ENCODE measurements around the gene SLC7A8.

The SLC7A8 gene

DNA sequence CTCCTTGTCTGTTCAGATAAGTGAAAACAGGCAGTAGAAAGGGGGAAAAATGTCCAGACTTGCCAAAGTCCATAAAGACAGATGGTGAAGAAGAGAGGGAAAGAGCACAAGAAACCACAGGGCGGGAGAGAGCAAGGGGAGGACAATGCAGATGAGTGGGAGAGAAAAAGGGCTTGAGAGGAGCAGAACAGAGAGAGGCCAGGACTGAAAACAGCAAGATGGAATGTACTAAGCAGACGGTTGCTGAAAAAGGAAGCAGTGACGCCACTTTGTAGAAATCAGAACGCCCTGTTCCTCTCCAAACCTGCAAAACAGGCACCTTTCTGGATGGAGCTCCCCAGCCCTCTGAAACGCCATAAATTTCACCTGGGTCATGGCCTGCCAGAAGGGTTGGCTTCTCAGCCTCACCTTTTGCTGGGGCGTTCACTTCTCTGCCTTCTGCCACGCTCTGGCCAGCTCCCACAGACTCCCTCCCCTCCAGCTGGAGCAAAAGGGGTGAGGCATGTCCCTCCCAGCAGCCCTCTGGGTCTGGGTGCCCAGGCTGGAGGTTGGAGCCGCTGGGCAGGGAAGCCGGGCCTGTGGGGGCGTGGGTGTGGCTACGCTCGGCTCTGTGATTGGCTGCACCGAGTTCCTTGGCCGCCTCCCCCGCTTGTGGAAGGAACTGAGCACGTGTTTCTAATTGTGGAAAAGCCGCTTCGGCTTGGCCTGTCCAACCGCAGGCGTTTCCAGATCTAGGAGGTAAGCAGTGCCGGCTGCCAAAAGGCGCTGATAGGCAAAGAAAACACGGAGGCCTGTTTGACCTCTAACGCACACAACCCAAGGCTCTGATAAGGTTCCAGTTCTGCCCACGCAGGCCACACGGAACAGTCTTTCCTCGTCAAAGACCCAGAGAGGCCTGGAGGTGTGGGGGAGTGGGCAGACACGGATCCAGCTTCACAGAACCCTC is 29.3 kb downstream of the SLC7A8 start:
- Histone ChIP-seq H3K27me3 (ENCODE audit: low read depth, low read length) (no peaks in the 10 kb centered on the region), H3K4me3 (ENCODE audit: low read depth in 1 of 2, low read length in 2 of 2) (peak overlapping the region; percentile 38 to 48), H3K36me3 (ENCODE audit: control insufficient read depth in 1 of 2, insufficient read depth in 2 of 2, low read length in 2 of 2) (no peaks in the 10 kb centered on the region), H3K27ac (ENCODE audit: low read length) (peak overlapping the region; percentile 93), H3K9me3 (ENCODE audit: control insufficient read depth in 1 of 2, low read length in 2 of 2) (no peaks in the 10 kb centered on the region), H3K4me1 (ENCODE audit: control insufficient read depth in 1 of 2, insufficient read depth in 2 of 2, low read length in 2 of 2) (peaks cover 13 to 29% of the 10 kb centered on the region in 2 donors)

DNA sequence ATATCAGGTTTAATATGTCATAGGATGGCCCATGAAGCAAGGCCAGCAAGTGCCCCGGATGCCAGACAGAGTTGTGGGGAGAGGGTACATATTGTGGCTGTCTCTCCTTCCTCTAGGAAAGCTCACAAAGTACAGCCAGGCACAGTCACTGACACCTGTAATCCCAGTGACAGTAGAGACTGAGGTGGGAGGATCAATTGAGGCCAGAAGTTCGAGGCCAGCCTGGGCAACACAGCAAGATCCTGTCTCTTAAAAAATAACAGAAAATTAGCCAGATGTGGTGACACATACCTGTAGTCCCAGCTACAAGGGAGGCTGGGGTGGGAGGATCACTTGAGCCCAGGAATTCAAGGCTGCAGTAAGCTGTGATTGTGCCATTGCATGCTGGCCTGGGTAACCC is 32.1 kb downstream of the SLC7A8 start:
- Histone ChIP-seq H3K4me1 (ENCODE audit: control insufficient read depth in 1 of 2, insufficient read depth in 2 of 2, low read length in 2 of 2) (peaks cover 13 to 29% of the 10 kb centered on the region in 2 donors), H3K27ac (ENCODE audit: low read length) (no peak overlapping the region), H3K27me3 (ENCODE audit: low read depth, low read length) (no peaks in the 10 kb centered on the region), H3K9me3 (ENCODE audit: control insufficient read depth in 1 of 2, low read length in 2 of 2) (no peaks in the 10 kb centered on the region), H3K4me3 (ENCODE audit: low read depth in 1 of 2, low read length in 2 of 2) (no peak overlapping the region), H3K36me3 (ENCODE audit: control insufficient read depth in 1 of 2, insufficient read depth in 2 of 2, low read length in 2 of 2) (no peaks in the 10 kb centered on the region)

DNA sequence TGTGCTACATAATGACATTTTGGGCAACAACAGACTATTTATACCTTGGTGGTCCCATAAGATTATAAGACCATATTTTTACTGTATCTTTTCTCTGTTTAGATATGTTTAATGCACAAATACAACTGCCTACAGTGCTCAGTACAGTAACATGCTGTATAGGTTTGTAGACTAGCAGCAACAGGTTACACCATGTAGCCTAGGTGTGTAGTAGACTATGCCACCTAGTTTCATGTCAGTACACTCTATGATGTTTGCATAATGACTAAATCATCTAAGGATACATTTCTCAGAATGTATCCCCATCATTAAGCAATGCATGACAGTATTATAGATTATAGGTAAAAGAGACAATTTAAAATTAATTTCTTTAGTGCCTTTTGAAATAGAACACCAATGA is 33.7 kb downstream of the SLC7A8 start:
- Histone ChIP-seq H3K27ac (ENCODE audit: low read length) (peak overlapping the region; percentile 59), H3K9me3 (ENCODE audit: control insufficient read depth in 1 of 2, low read length in 2 of 2) (no peaks in the 10 kb centered on the region), H3K36me3 (ENCODE audit: control insufficient read depth in 1 of 2, insufficient read depth in 2 of 2, low read length in 2 of 2) (no peaks in the 10 kb centered on the region), H3K27me3 (ENCODE audit: low read depth, low read length) (no peaks in the 10 kb centered on the region), H3K4me1 (ENCODE audit: control insufficient read depth in 1 of 2, insufficient read depth in 2 of 2, low read length in 2 of 2) (peaks cover 15 to 16% of the 10 kb centered on the region in 2 donors), H3K4me3 (ENCODE audit: low read depth in 1 of 2, low read length in 2 of 2) (no peak overlapping the region)

DNA sequence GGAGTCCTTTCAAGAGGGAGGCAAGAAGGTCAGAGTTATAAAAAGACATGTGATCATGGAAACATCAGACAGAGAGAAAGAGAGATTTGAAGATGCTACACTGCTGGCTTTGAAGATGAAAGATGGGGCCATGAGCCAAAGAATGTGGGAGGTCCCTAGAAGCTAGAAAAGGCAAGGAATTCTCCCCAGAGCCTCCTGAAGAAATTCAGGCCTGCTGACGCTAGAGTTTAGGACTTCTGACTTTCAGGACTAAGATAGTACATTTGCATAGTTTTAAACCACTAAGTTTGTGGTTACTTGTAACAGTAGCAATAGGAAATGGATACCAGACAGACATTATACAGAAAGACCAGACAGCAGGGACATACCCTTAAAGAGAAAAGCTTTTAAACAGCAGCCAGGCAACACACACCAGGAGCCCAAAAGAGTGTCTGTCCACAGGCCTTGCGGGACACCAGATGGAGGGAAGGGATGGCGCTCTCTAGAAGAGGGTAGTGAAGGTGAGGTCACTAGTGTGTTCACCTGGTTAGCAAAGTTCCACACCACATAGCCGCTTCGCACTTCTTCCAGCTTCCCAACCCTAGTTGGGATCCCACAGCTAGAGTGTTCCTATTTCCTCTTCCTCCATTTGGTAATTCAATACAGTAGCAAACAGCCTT is 34.7 kb downstream of the SLC7A8 start:
- H3K9me3 ChIP-seq (ENCODE audit: control insufficient read depth in 1 of 2, low read length in 2 of 2) = no peaks in the 10 kb centered on the region
- H3K4me1 ChIP-seq (ENCODE audit: control insufficient read depth in 1 of 2, insufficient read depth in 2 of 2, low read length in 2 of 2) = peaks cover 6 to 16% of the 10 kb centered on the region in 2 donors
- no peak overlapping the region for H3K4me3 ChIP-seq (ENCODE audit: low read depth in 1 of 2, low read length in 2 of 2)
- H3K27me3 ChIP-seq (ENCODE audit: low read depth, low read length) = no peaks in the 10 kb centered on the region
- H3K27ac ChIP-seq (ENCODE audit: low read length) = peak overlapping the region; percentile 59
- no peaks in the 10 kb centered on the region for H3K36me3 ChIP-seq (ENCODE audit: control insufficient read depth in 1 of 2, insufficient read depth in 2 of 2, low read length in 2 of 2)

DNA sequence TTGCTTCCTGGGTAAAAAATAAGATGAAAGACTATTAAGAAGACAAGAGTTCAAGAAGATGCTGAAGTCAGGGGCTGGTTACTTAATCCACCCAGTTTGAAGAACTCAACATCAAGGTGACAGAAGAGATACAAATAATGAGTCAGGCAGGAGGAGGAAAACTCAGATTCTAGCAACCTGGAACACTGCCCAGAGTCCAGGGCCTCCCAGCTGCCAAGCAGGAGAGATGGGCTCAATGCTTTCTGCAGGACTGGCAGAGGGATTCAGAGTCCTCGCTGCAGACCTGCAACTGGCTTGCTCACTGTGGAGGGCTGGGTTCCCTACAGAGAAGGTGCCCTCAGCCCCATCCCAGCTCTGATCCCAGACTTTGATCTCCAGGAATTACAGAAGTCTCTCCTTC is 35.8 kb downstream of the SLC7A8 start:
- Histone ChIP-seq H3K27me3 (ENCODE audit: low read depth, low read length) (no peaks in the 10 kb centered on the region), H3K36me3 (ENCODE audit: control insufficient read depth in 1 of 2, insufficient read depth in 2 of 2, low read length in 2 of 2) (no peaks in the 10 kb centered on the region), H3K27ac (ENCODE audit: low read length) (peak overlapping the region; percentile 35), H3K9me3 (ENCODE audit: control insufficient read depth in 1 of 2, low read length in 2 of 2) (no peaks in the 10 kb centered on the region), H3K4me3 (ENCODE audit: low read depth in 1 of 2, low read length in 2 of 2) (no peak overlapping the region), H3K4me1 (ENCODE audit: control insufficient read depth in 1 of 2, insufficient read depth in 2 of 2, low read length in 2 of 2) (peaks cover 4 to 9% of the 10 kb centered on the region in 2 donors)

DNA sequence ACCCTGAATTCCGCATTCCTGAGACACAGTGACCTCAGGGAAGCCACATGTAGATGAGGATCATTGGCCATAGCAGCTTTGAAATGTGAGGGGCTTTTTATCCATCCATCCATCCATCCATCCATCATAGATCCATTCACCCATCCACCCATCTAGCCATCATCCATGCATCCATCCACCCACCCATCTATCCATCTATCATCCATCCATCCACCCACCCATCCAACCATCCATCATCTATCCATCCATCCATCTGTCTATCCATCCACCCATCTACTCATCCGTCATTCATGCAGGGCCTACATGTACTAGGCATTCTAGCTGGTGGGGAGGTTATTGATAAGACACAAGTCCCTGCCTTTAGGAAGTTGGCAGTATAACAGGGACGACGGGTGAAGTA is 36.5 kb downstream of the SLC7A8 start:
- Histone ChIP-seq H3K36me3 (ENCODE audit: control insufficient read depth in 1 of 2, insufficient read depth in 2 of 2, low read length in 2 of 2) (no peaks in the 10 kb centered on the region), H3K27me3 (ENCODE audit: low read depth, low read length) (no peaks in the 10 kb centered on the region), H3K4me3 (ENCODE audit: low read depth in 1 of 2, low read length in 2 of 2) (no peak overlapping the region), H3K27ac (ENCODE audit: low read length) (no peak overlapping the region), H3K9me3 (ENCODE audit: control insufficient read depth in 1 of 2, low read length in 2 of 2) (no peaks in the 10 kb centered on the region), H3K4me1 (ENCODE audit: control insufficient read depth in 1 of 2, insufficient read depth in 2 of 2, low read length in 2 of 2) (peaks cover 7 to 8% of the 10 kb centered on the region in 2 donors)

DNA sequence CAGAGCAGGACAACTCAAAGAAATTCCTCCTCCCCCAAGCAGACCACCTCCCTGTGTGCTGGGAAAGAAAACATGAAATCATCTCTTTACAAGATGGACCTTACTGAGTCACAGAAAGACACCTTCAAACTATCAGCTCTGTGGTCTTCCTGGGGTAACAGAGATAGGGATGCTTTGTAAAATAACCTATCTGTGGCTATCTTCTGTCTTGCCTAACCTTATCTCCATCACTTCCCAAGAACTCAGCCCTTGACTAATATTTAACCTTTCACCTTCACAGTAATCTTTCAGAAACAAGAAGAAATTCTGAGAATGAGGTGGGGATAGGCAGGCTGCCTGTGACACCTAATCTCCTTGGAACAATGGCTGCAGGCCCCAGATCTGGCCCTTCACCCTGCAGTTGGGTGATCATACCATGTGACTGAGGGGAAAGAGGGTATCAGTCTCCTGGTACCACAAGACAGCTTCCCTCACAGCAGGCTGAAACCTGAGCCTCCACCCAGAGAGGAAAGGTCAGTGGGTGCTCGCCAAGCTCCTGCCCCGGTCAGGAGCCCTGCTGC is 37.0 kb downstream of the SLC7A8 start:
- H3K9me3 ChIP-seq (ENCODE audit: control insufficient read depth in 1 of 2, low read length in 2 of 2) = no peaks in the 10 kb centered on the region

DNA sequence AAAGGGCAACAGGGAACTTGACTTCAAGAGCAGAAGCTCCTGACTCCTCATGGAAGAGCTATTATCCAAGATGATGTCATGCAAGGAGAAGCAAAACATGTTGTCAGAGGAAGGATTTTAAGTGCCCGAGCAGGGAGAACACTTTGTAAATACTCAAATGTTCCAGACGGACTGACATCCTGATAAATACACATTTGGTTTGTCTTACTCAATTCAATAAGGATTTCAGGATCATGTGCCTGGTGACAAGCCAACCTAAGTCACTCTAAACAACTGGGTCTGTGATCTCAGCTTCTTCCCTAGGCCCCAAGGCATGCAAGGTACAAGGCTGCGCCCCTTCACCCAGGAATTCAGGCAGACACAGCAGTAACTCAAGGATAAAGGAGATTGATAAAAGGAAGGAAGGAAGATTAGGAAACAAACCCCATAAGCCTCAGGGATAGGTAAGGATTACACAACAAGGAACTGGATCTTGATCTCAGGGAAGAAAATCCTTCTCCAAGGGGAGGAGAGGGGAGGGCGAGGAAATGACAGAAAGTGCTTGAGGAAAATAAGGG is 37.6 kb downstream of the SLC7A8 start:
- Histone ChIP-seq H3K36me3 (ENCODE audit: control insufficient read depth in 1 of 2, insufficient read depth in 2 of 2, low read length in 2 of 2) (no peaks in the 10 kb centered on the region), H3K27me3 (ENCODE audit: low read depth, low read length) (no peaks in the 10 kb centered on the region), H3K4me1 (ENCODE audit: control insufficient read depth in 1 of 2, insufficient read depth in 2 of 2, low read length in 2 of 2) (peaks cover 7 to 8% of the 10 kb centered on the region in 2 donors), H3K4me3 (ENCODE audit: low read depth in 1 of 2, low read length in 2 of 2) (no peak overlapping the region), H3K27ac (ENCODE audit: low read length) (peak overlapping the region; percentile 69), H3K9me3 (ENCODE audit: control insufficient read depth in 1 of 2, low read length in 2 of 2) (no peaks in the 10 kb centered on the region)

More for the DNA sequence above, 37.0 kb downstream of the SLC7A8 start:
- peak overlapping the region; percentile 69 for H3K27ac ChIP-seq (ENCODE audit: low read length)
- H3K4me1 ChIP-seq (ENCODE audit: control insufficient read depth in 1 of 2, insufficient read depth in 2 of 2, low read length in 2 of 2) = peaks cover 7 to 8% of the 10 kb centered on the region in 2 donors
- H3K27me3 ChIP-seq (ENCODE audit: low read depth, low read length) = no peaks in the 10 kb centered on the region
- no peak overlapping the region for H3K4me3 ChIP-seq (ENCODE audit: low read depth in 1 of 2, low read length in 2 of 2)
- no peaks in the 10 kb centered on the region for H3K36me3 ChIP-seq (ENCODE audit: control insufficient read depth in 1 of 2, insufficient read depth in 2 of 2, low read length in 2 of 2)

DNA sequence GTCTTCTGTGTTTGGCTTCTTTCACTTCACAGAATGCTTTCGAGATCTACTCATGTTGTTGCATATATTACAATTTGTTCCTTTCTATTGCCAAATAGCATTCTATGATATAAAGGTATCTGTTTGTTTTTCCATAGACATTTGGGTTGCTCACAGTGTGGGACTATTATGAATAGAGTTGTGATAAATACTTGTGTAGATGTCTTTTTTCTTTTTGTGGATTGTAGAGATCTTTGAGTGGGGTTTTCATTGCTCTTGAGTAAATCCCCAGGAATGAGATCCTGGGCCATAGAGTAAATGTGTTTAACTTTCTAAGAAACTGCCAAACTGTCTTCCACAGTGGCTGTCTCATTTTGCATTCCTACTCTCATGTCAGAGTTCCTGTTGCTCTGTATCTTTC is 39.5 kb downstream of the SLC7A8 start:
- Histone ChIP-seq H3K36me3 (ENCODE audit: control insufficient read depth in 1 of 2, insufficient read depth in 2 of 2, low read length in 2 of 2) (no peaks in the 10 kb centered on the region), H3K27me3 (ENCODE audit: low read depth, low read length) (no peaks in the 10 kb centered on the region), H3K4me3 (ENCODE audit: low read depth in 1 of 2, low read length in 2 of 2) (no peak overlapping the region), H3K27ac (ENCODE audit: low read length) (no peak overlapping the region), H3K9me3 (ENCODE audit: control insufficient read depth in 1 of 2, low read length in 2 of 2) (no peaks in the 10 kb centered on the region), H3K4me1 (ENCODE audit: control insufficient read depth in 1 of 2, insufficient read depth in 2 of 2, low read length in 2 of 2) (peaks cover 7 to 8% of the 10 kb centered on the region in 2 donors)

DNA sequence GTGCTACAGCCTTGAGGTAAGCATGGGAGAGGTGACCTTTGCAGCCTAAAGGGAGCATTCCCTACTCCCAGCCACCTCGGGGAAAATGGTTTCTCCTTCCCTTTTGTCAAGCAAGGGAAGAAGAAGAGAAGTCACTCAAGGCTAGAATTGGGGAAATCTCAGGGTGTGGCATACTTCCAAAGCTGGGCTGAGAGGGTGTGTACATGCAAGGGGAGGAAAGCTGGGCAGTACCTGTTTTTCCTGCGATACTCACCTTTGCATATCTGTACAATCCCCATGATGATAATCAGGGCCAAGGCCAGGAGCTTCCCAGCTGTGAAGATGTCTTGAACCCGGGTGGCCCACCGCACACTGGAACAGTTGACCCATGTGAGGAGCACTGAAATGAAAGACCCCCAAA is 40.6 kb downstream of the SLC7A8 start:
- peak overlapping the region; percentile 54 for H3K27ac ChIP-seq (ENCODE audit: low read length)
- no peaks in the 10 kb centered on the region for H3K27me3 ChIP-seq (ENCODE audit: low read depth, low read length)
- no peak overlapping the region for H3K4me3 ChIP-seq (ENCODE audit: low read depth in 1 of 2, low read length in 2 of 2)
- peaks cover 8 to 10% of the 10 kb centered on the region in 2 donors for H3K4me1 ChIP-seq (ENCODE audit: control insufficient read depth in 1 of 2, insufficient read depth in 2 of 2, low read length in 2 of 2)
- peaks cover 0 to 4% of the 10 kb centered on the region in 2 donors for H3K36me3 ChIP-seq (ENCODE audit: control insufficient read depth in 1 of 2, insufficient read depth in 2 of 2, low read length in 2 of 2)
- no peaks in the 10 kb centered on the region for H3K9me3 ChIP-seq (ENCODE audit: control insufficient read depth in 1 of 2, low read length in 2 of 2)
